ENCODE measurements around the gene MRPL28.

The MRPL28 gene

GRCh38 chr16:317583-317982 is 52.8 kb downstream of the MRPL28 start:
- H3K9me3 ChIP-seq (ENCODE audit: insufficient read depth, low read length, severe bottlenecking), result no peaks in the 10 kb centered on the region
- H3K79me2 ChIP-seq (ENCODE audit: insufficient read depth, low read length), result peaks cover 77% of the 10 kb centered on the region

More at GRCh38 chr16:317583-317982, 52.8 kb downstream of the MRPL28 start:
- Histone ChIP-seq H3K36me3 (ENCODE audit: insufficient read depth, low read length) (peaks cover 57% of the 10 kb centered on the region), H3K27me3 (ENCODE audit: insufficient read depth, low read length, poor library complexity) (no peaks in the 10 kb centered on the region), H3K4me3 (ENCODE audit: low read depth in 1 of 2, low read length in 2 of 2) (no peak overlapping the region), H3K27ac (ENCODE audit: low read length) (no peak overlapping the region), H2AFZ (ENCODE audit: low read depth, low read length) (no peak overlapping the region), H3K9ac (ENCODE audit: low read depth, low read length) (no peak overlapping the region), H3K4me1 (ENCODE audit: insufficient read depth, low read length) (no peaks in the 10 kb centered on the region), H4K20me1 (ENCODE audit: insufficient read depth, low read length) (peaks cover 83% of the 10 kb centered on the region), H3K4me2 (ENCODE audit: insufficient read depth, low read length) (no peak overlapping the region)
- TF ChIP-seq EZH2 (IDR thresholded peaks at IDR 0.05; ENCODE audit: borderline replicate concordance, low read depth, low read length, severe bottlenecking), result no peak
- TF ChIP-seq CTCF (IDR thresholded peaks at IDR 0.05; ENCODE audit: borderline replicate concordance, extremely low read depth, low read length, poor library complexity, severe bottlenecking), result no peak
- ATAC-seq (ENCODE audit: insufficient read depth, low read depth), result no peak
- DNase-seq, result no peak

All from DND-41 (cell line).